Astrocyte of the spinal cord (primary cell): ENCODE results near the gene TPO.
"Not testable (repeated sequence)": the region's sequence is repeated elsewhere in the genome, so short reads cannot be mapped to it uniquely, and the experiment has no call there.

ENCODE experiments used
- DNase-seq: peaks from one replicate; pipeline ENCODE4 v3.0.0; 2011; ENCODE audit warnings: low read depth, low spot score
- H3K4me3 ChIP-seq: 2 replicates; pipeline ENCODE4 v1.5.1; 2011; ENCODE audit warnings: low read depth, mild to moderate bottlenecking, low read length, moderate library complexity
- in situ Hi-C: cut with HindIII; loops from 2 replicates; pipeline ENCODE4 v1.10.0; 2017; ENCODE audit warnings: low sequenced_read_pairs
- TF ChIP-seq, protein P1 (sequence below): IDR thresholded peaks from 2 replicates; pipeline ENCODE4 v1.5.1; 2012; ENCODE audit warnings: low read depth, mild to moderate bottlenecking, low read length, inconsistent platforms

TPO gene

DNA sequence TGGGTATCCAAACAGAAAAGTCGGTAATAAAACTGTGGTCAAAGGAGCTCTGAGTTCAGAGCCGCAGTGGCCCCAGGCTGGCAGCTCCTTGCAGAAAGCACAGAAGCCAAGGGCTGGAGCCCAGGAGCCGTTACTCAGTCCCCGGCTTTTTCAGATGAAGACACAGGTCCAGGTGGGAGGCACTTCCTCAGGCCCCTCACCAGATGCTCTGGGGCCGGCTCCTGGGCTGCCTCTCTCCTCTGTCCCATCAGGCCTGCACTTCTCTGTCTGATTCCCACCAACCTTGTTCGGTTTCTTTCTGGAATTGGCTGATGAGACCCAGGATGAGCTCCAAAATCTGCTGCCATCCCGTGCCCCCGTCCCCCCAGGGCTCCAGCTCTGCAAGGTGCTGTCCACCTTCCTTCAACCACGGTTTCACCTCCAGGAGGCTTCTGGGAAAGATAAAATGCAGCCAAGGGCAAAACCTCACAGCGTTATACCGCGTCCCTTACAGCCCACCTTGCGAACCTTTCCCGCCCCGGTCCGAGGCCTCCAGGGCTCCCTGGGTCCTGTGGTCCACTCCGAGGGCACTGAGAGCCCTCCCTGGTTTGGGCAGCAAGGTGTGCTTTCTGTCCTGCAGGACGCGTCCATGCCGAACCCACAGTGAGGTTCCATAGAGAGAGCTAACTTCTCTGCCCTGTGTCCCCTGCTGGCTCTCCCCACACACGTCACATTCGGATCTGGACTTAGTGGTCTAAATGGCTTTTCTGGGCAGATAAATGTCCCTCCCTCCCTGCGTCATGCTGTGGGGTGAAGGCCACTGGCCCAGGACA, 102.9 kb downstream of the TPO start:
- H3K4me3 ChIP-seq = no peak overlapping the region
- no peak for DNase-seq
- in situ Hi-C loops = no loop called here
- TF ChIP-seq, protein P1, sequence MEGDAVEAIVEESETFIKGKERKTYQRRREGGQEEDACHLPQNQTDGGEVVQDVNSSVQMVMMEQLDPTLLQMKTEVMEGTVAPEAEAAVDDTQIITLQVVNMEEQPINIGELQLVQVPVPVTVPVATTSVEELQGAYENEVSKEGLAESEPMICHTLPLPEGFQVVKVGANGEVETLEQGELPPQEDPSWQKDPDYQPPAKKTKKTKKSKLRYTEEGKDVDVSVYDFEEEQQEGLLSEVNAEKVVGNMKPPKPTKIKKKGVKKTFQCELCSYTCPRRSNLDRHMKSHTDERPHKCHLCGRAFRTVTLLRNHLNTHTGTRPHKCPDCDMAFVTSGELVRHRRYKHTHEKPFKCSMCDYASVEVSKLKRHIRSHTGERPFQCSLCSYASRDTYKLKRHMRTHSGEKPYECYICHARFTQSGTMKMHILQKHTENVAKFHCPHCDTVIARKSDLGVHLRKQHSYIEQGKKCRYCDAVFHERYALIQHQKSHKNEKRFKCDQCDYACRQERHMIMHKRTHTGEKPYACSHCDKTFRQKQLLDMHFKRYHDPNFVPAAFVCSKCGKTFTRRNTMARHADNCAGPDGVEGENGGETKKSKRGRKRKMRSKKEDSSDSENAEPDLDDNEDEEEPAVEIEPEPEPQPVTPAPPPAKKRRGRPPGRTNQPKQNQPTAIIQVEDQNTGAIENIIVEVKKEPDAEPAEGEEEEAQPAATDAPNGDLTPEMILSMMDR = no peak

DNA sequence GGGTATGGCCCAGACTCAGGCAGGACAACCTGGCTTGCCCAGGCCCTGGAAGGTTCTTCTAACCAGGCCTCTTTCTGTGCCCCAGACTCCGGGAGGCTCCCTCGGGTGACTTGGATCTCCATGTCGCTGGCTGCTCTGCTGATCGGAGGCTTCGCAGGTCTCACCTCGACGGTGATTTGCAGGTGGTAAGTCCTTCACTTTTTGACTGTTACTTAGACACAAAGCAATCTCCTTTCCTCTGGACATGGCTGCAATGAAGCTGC, 103.5 kb downstream of the TPO start:
- no peak overlapping the region for H3K4me3 ChIP-seq
- TF ChIP-seq, protein P1 = no peak
- in situ Hi-C loops = no loop called here

DNA sequence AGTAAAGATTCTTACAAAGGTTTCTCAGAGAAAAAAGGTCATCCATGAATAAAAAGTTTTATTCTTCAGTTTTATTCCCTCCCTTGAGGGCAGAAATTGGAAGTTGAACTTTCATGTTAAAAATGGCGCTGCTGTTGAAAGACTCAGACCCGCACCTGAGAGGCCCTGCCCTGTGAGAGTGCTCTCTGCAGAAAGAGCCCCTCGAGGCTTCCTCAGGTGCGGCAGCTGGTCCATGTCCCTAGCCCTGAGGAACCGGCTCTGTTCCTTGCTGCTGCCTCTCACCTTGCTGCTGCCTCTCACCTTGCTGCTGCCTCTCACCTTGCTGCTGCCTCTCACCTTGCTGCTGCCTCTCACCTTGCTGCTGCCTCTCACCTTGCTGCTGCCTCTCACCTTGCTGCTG, 104.0 kb downstream of the TPO start:
- DNase-seq, H3K4me3 ChIP-seq, in situ Hi-C loops: not testable (repeated sequence)

More for the DNA sequence above, 103.5 kb downstream of the TPO start:
- DNase-seq = no peak

DNA sequence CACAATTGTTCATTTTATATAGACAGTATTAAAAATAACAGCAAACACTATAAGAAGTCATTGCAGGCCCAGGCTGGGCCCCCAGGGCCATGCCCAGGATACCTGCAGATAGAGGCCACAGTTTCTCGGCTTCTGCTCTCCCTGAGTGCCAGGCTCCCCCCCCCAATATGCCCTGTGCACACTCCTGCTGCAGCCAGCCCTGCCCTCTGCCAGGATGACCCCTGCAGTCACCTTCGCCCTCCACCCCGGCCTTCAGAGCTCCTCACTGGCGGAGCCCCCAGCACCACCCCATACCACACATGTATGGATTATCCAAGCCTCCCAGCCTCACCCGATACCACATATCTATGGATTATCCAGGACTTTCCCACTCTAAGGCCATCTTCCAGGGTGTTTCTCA, 104.5 kb downstream of the TPO start:
- H3K4me3 ChIP-seq = no peak overlapping the region
- TF ChIP-seq, protein P1 = no peak
- in situ Hi-C loops = no loop called here
- DNase-seq = no peak

DNA sequence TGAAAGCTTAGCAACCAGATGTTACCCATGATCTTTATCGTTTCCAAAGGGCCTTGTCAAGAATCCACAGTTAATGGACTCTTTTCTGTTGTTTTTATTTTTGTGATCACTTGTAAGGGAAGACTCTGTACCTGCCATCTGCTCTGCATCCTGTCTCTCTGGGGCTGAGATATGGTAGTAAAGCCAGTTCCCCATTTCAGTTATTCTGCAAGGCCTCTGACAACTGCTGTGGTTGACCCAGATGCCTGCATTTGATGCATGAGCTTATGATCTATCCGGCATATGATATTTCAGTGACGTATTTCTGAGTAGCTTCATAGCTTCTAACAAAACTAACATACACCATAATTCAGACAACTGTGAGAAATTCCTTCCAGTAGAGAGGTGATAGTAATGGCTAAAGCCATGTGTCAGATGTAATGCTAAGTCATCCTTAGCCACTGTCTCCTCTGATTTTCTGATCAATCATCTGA, 105.1 kb downstream of the TPO start:
- TF ChIP-seq, protein P1 = no peak
- in situ Hi-C loops = no loop called here
- no peak for DNase-seq
- H3K4me3 ChIP-seq = no peak overlapping the region

DNA sequence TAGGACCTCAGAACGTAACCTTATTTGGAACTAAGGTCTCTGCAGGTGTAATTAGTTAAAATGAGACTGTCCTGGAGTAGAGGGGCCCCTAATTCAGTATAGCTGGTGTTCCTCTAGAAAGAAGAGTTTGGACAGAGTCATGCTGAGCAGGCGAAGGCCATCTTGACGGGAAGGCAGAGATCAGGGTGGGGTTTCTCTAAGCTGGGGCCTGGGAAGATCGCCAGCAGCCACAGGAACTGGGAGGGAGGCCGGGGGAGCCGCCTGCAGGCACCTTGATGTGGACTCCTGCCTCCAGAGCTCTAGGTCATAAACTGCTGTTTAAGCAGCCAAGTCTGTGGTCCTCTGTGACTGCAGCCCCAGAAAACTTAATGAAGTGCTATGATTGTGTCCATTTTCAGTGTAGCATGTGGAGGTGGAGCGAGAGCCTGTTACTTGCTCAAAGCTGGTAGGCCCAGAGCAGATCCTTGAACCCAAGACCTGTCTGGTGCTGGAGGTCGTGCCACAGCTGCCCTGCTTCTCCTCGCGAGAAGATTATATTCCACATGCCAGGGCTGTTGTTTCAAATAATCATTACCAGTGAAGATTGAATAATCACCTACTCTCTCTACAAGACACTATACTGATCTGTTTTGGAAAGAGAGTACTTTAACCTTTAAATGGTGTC, 105.7 kb downstream of the TPO start:
- in situ Hi-C loops = no loop called here
- TF ChIP-seq, protein P1 = no peak
- DNase-seq = peak; percentile 9
- no peak overlapping the region for H3K4me3 ChIP-seq

DNA sequence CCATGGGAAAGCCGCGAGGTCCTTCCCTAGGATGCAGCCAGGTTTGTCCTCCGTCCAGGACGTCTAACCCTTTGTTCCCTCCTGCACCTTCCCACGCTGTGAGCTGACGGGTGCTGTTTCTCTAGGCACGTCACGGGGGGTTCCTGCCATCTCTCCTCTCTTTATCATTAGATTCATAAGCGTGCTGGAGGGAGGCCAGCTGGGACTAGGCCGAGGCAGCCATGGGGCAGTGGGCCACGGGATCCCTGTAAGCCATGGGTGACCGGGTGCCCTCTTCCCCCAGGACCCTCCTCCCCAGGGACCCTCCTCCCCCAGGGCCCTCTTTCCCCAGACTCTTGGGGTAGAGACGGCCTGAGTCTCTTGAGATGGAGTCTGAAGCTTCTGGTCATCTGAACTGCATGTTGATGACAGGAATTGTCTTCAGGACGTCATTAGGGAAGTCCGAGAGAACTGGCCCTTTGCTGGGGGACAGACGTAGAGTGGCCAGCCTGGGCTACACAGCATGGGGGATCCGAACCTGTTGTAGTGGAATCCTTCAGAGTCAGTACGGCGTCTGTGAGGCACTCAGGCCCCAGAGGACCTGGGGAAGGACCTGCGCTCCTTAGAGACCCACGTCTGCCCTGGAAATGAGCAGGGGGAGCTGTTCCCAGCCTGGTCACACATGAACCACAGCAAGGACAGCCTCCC, 108.1 kb downstream of the TPO start:
- no peak for DNase-seq
- no peak overlapping the region for H3K4me3 ChIP-seq
- TF ChIP-seq, protein P1 = no peak
- in situ Hi-C loops = no loop called here
